HepG2 (cell line): ENCODE data around the gene WBP1. TPM values are rescaled to one million over a fixed set of nuclear protein-coding genes. Genes with fewer than 3 reads are reported as not detected.
A peak's percentile ranks its signal among the peaks of the same experiment; 100 is the strongest.

Source experiments
- CBX2 ChIP-seq, 2 experiments: fragments of 200-600 bp in 1 of 2; sonication (generic); formaldehyde crosslinking in 1 of 2; IDR thresholded peaks; 2 replicates each; pipeline versions ENCODE4 v1.7.0 to v1.8.1; 2018 to 2022; ENCODE audit warnings: low read depth in 2 of 2, low read length in 1 of 2, mild to moderate bottlenecking in 1 of 2, missing genetic modification reagents in 1 of 2
- ERF ChIP-seq: IDR thresholded peaks from 2 replicates; pipeline ENCODE4 v1.6.1; 2018; ENCODE audit warnings: missing biosample characterization, missing genetic modification reagents
- JUN ChIP-seq: sonication (generic); formaldehyde crosslinking; IDR thresholded peaks from 2 replicates; pipeline ENCODE4 v1.4.0; 2020; ENCODE audit warnings: mild to moderate bottlenecking, missing genetic modification reagents
- KDM5A ChIP-seq: fragments of 200-600 bp; sonication (generic); IDR thresholded peaks from 2 replicates; pipeline ENCODE4 v1.7.0; 2018; ENCODE audit warnings: antibody characterized with exemption, mild to moderate bottlenecking, low read length, borderline replicate concordance
- NCOA2 ChIP-seq: sonication (generic); formaldehyde crosslinking; IDR thresholded peaks from 2 replicates; pipeline ENCODE4 v1.8.0; 2022; ENCODE audit warnings: inconsistent platforms
- POLR2A ChIP-seq, 2 experiments: IDR thresholded peaks; 2 replicates each; pipeline ENCODE4 v1.6.1; 2011; ENCODE audit warnings: low read depth in 2 of 2, low read length in 2 of 2, mild to moderate bottlenecking in 1 of 2, moderate library complexity in 1 of 2; ENCODE audit not compliant: insufficient read depth in 1 of 2
- RBM39 ChIP-seq: fragments of 200-400 bp; formaldehyde crosslinking; IDR thresholded peaks from one replicate; pipeline ENCODE4 v1.6.1; 2018; ENCODE audit warnings: antibody characterized with exemption, mild to moderate bottlenecking, low read depth, low read length; ENCODE audit not compliant: poor library complexity, severe bottlenecking
- SOX6 ChIP-seq, 2 experiments: fragments of 450-650 bp in 1 of 2; sonication (generic) in 1 of 2; formaldehyde crosslinking in 1 of 2; IDR thresholded peaks; 2 replicates each; pipeline versions ENCODE4 v1.4.0 to v1.6.1; 2017 to 2020; ENCODE audit warnings: antibody characterized with exemption in 1 of 2, mild to moderate bottlenecking in 1 of 2, missing genetic modification reagents in 1 of 2
- SPEN ChIP-seq: sonication (generic); formaldehyde crosslinking; IDR thresholded peaks from 2 replicates; pipeline ENCODE4 v1.5.1; 2020; ENCODE audit warnings: low read depth, mild to moderate bottlenecking, missing genetic modification reagents
- SRSF4 ChIP-seq: fragments of 200-400 bp; formaldehyde crosslinking; IDR thresholded peaks from one replicate; pipeline ENCODE4 v1.6.1; 2018; ENCODE audit warnings: mild to moderate bottlenecking, low read depth, low read length, moderate library complexity; ENCODE audit not compliant: poor library complexity, severe bottlenecking
- WIZ ChIP-seq: sonication (generic); formaldehyde crosslinking; IDR thresholded peaks from 2 replicates; pipeline ENCODE4 v1.5.1; 2020; ENCODE audit warnings: mild to moderate bottlenecking, missing genetic modification reagents
- ZNF121 ChIP-seq: sonication (generic); formaldehyde crosslinking; IDR thresholded peaks from 2 replicates; pipeline ENCODE4 v1.5.0; 2020; ENCODE audit warnings: mild to moderate bottlenecking, missing genetic modification reagents
- ZNF331 ChIP-seq: sonication (generic); formaldehyde crosslinking; IDR thresholded peaks from 2 replicates; pipeline ENCODE4 v1.4.0; 2020; ENCODE audit warnings: missing genetic modification reagents
- ZNF34 ChIP-seq: sonication (generic); formaldehyde crosslinking; IDR thresholded peaks from 2 replicates; pipeline ENCODE4 v1.4.0; 2020; ENCODE audit warnings: mild to moderate bottlenecking, missing genetic modification reagents, borderline replicate concordance
- ZNF468 ChIP-seq: sonication (generic); formaldehyde crosslinking; IDR thresholded peaks from 2 replicates; pipeline ENCODE4 v1.8.0; 2022; ENCODE audit warnings: mild to moderate bottlenecking, moderate library complexity, missing genetic modification reagents
- ZNF652 ChIP-seq: IDR thresholded peaks from 2 replicates; pipeline ENCODE4 v1.6.1; 2016; ENCODE audit warnings: low read depth, borderline replicate concordance
- ZSCAN25 ChIP-seq: sonication (generic); formaldehyde crosslinking; IDR thresholded peaks from 2 replicates; pipeline ENCODE4 v1.8.0; 2022; ENCODE audit warnings: mild to moderate bottlenecking, missing genetic modification reagents
- polyA plus RNA-seq, 8 experiments: library from polyadenylated mRNA; depleted of rRNA in 3 of 8; stranded (reverse) in 7 of 8; unstranded in 1 of 8; fragments of >200 nt; fragmentation: Illumina TruSeq in 4 of 8; extraction: Trizol in 4 of 8; gene quantifications; 2 replicates each; pipeline versions ENCODE4 v1.2.1 to v1.2.3, GENCODE V29; 2011 to 2016; ENCODE audit warnings: low read depth in 4 of 8, missing spikeins in 1 of 8, mixed read lengths in 1 of 8; ENCODE audit not compliant: insufficient read depth in 1 of 8
- total RNA-seq, 5 experiments: library from RNA; depleted of rRNA; stranded (reverse); fragments of >200 nt; fragmentation: Illumina TruSeq; extraction: Trizol; gene quantifications; 2 replicates each; pipeline ENCODE4 v1.2.3, GENCODE V29; 2016; ENCODE audit warnings: low read depth in 1 of 5
- TF ChIP-seq, protein P1 (sequence below): conservative IDR thresholded peaks from 2 replicates; pipeline ENCODE4 v1.6.1; 2018; ENCODE audit warnings: missing genetic modification reagents
- TF ChIP-seq, protein P2 (sequence below): sonication (generic); formaldehyde crosslinking; IDR thresholded peaks from 2 replicates; pipeline ENCODE4 v1.4.0; 2020; ENCODE audit warnings: missing genetic modification reagents, borderline replicate concordance
- TF ChIP-seq, protein P3 (sequence below): sonication (generic); formaldehyde crosslinking; IDR thresholded peaks from 2 replicates; pipeline ENCODE4 v1.8.0; 2022; ENCODE audit warnings: mild to moderate bottlenecking, missing genetic modification reagents, moderate library complexity
- TF ChIP-seq, protein P4 (sequence below): sonication (generic); formaldehyde crosslinking; conservative IDR thresholded peaks from 2 replicates; pipeline ENCODE4 v1.4.0; 2020; ENCODE audit warnings: mild to moderate bottlenecking, missing genetic modification reagents, moderate library complexity

Gene WBP1
- total and polyA plus RNA-seq, 2 of the 13 experiments (the other 11 are each of a cell fraction or from before 2014, with no cell fraction given): 38.8 to 85.7 TPM

DNA sequence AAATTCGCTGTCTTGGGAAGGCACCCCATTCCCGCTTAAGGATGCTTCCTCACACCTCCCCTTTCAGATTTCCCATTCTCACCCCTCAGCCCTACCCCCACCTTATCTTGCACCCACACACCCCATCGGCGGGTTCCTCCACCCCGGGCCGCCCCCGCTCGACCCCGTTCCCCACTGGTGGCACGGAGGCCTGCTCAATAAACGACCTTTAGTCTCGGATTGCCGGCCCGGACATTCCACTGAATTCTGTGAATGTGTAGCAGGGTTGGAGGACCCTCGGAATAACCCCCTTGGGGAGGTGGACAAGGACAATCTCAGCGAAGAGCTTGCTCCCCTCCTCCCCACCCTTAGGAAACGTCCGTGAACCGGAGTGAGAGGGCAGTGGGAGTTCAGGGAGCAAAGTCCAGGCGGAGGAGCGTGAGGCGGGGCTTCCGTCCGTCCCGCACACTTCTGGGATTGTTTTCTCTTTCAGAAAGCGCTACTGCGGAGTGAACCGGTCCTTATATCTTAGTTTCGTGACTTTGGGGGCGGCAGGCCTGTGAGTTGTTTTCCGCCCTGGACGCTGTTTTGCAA, 44.0 kb downstream of the WBP1 start (continued):
- TF ChIP-seq, protein P1, sequence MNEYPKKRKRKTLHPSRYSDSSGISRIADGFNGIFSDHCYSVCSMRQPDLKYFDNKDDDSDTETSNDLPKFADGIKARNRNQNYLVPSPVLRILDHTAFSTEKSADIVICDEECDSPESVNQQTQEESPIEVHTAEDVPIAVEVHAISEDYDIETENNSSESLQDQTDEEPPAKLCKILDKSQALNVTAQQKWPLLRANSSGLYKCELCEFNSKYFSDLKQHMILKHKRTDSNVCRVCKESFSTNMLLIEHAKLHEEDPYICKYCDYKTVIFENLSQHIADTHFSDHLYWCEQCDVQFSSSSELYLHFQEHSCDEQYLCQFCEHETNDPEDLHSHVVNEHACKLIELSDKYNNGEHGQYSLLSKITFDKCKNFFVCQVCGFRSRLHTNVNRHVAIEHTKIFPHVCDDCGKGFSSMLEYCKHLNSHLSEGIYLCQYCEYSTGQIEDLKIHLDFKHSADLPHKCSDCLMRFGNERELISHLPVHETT: peak; percentile 64; the same call in 1 of the 2 replicates
- 0 out of 2 replicates have a peak, but pooled peaks have one; percentile 29 for TF ChIP-seq KDM5A
- no peak for TF ChIP-seq WIZ (CRISPR knock-in tag)
- no peak for TF ChIP-seq CBX2 (IDR thresholded peaks at IDR 0.05; ENCODE audit: low read depth, low read length)
- TF ChIP-seq CBX2 (CRISPR knock-in tag; IDR thresholded peaks at IDR 0.05; ENCODE audit: low read depth): no peak
- no peak for TF ChIP-seq SOX6 (IDR thresholded peaks at IDR 0.05)
- TF ChIP-seq SOX6 (CRISPR knock-in tag; IDR thresholded peaks at IDR 0.05): peak; percentile 68; the same call in 1 of the 2 replicates
- TF ChIP-seq ZNF121 (CRISPR knock-in tag): no peak
- TF ChIP-seq, protein P2, sequence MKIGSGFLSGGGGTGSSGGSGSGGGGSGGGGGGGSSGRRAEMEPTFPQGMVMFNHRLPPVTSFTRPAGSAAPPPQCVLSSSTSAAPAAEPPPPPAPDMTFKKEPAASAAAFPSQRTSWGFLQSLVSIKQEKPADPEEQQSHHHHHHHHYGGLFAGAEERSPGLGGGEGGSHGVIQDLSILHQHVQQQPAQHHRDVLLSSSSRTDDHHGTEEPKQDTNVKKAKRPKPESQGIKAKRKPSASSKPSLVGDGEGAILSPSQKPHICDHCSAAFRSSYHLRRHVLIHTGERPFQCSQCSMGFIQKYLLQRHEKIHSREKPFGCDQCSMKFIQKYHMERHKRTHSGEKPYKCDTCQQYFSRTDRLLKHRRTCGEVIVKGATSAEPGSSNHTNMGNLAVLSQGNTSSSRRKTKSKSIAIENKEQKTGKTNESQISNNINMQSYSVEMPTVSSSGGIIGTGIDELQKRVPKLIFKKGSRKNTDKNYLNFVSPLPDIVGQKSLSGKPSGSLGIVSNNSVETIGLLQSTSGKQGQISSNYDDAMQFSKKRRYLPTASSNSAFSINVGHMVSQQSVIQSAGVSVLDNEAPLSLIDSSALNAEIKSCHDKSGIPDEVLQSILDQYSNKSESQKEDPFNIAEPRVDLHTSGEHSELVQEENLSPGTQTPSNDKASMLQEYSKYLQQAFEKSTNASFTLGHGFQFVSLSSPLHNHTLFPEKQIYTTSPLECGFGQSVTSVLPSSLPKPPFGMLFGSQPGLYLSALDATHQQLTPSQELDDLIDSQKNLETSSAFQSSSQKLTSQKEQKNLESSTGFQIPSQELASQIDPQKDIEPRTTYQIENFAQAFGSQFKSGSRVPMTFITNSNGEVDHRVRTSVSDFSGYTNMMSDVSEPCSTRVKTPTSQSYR: peak; percentile 85
- TF ChIP-seq JUN (CRISPR knock-in tag): 0 out of 2 replicates have a peak, but pooled peaks have one; percentile 14
- peak in 1 of 2 experiments; percentile 75; a peak in 2 of 4 replicates for TF ChIP-seq POLR2A (IDR thresholded peaks at IDR 0.05; ENCODE audit: insufficient read depth in 1 of 2, low read depth in 2 of 2, low read length in 2 of 2)
- TF ChIP-seq ZNF652 (CRISPR knock-in tag): 0 out of 2 replicates have a peak, but pooled peaks have one; percentile 13
- TF ChIP-seq SRSF4: no peak
- TF ChIP-seq SPEN: peak; percentile 77; the same call in 1 of the 2 replicates
- peak; percentile 26 for TF ChIP-seq RBM39
- TF ChIP-seq NCOA2 (CRISPR knock-in tag): peak; percentile 86
- no peak for TF ChIP-seq ZNF468 (CRISPR knock-in tag)
- TF ChIP-seq, protein P3, sequence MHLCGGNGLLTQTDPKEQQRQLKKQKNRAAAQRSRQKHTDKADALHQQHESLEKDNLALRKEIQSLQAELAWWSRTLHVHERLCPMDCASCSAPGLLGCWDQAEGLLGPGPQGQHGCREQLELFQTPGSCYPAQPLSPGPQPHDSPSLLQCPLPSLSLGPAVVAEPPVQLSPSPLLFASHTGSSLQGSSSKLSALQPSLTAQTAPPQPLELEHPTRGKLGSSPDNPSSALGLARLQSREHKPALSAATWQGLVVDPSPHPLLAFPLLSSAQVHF (CRISPR knock-in tag): no peak; the same call in 1 of the 2 replicates
- no peak for TF ChIP-seq ZNF34
- TF ChIP-seq ZSCAN25 (CRISPR knock-in tag): 0 out of 2 replicates have a peak, but pooled peaks have one; percentile 39
- TF ChIP-seq ZNF331 (CRISPR knock-in tag): peak; percentile 81; the same call in 1 of the 2 replicates
- peak; percentile 66; the same call in 1 of the 2 replicates for TF ChIP-seq ERF
- TF ChIP-seq, protein P4, sequence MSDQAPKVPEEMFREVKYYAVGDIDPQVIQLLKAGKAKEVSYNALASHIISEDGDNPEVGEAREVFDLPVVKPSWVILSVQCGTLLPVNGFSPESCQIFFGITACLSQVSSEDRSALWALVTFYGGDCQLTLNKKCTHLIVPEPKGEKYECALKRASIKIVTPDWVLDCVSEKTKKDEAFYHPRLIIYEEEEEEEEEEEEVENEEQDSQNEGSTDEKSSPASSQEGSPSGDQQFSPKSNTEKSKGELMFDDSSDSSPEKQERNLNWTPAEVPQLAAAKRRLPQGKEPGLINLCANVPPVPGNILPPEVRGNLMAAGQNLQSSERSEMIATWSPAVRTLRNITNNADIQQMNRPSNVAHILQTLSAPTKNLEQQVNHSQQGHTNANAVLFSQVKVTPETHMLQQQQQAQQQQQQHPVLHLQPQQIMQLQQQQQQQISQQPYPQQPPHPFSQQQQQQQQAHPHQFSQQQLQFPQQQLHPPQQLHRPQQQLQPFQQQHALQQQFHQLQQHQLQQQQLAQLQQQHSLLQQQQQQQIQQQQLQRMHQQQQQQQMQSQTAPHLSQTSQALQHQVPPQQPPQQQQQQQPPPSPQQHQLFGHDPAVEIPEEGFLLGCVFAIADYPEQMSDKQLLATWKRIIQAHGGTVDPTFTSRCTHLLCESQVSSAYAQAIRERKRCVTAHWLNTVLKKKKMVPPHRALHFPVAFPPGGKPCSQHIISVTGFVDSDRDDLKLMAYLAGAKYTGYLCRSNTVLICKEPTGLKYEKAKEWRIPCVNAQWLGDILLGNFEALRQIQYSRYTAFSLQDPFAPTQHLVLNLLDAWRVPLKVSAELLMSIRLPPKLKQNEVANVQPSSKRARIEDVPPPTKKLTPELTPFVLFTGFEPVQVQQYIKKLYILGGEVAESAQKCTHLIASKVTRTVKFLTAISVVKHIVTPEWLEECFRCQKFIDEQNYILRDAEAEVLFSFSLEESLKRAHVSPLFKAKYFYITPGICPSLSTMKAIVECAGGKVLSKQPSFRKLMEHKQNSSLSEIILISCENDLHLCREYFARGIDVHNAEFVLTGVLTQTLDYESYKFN (CRISPR knock-in tag): peak; percentile 94
